H9 (cell line): ENCODE data around the gene ASIC3. TPM values are rescaled to one million over a fixed set of nuclear protein-coding genes. Genes with fewer than 3 reads are reported as not detected.

Experiments
- DNase-seq: peaks from one replicate; pipeline ENCODE4 v3.0.0-alpha.2; 2017
- H2AFZ ChIP-seq: one replicate; pipeline ENCODE4 v1.6.1; 2013; ENCODE audit warnings: mild to moderate bottlenecking, low read length, control low read depth, moderate library complexity
- H2AK5ac ChIP-seq: 2 replicates; pipeline ENCODE4 v1.6.1; 2013; ENCODE audit warnings: low read length, control low read depth, mixed read lengths; ENCODE audit not compliant: insufficient read length
- H2BK120ac ChIP-seq: one replicate; pipeline ENCODE4 v1.6.1; 2013; ENCODE audit warnings: low read depth, mild to moderate bottlenecking, low read length, control low read depth, inconsistent platforms; ENCODE audit not compliant: poor library complexity, severe bottlenecking
- H2BK12ac ChIP-seq: 2 replicates; pipeline ENCODE4 v1.6.1; 2013; ENCODE audit warnings: low read length, control low read depth, mixed read lengths, low read depth; ENCODE audit not compliant: insufficient read length
- H2BK15ac ChIP-seq: 2 replicates; pipeline ENCODE4 v1.6.1; 2013; ENCODE audit warnings: low read depth, low read length, control low read depth
- H2BK20ac ChIP-seq: one replicate; pipeline ENCODE4 v1.6.1; 2013; ENCODE audit warnings: low read depth, mild to moderate bottlenecking, low read length, control low read depth, inconsistent platforms; ENCODE audit not compliant: poor library complexity, severe bottlenecking
- H2BK5ac ChIP-seq: 2 replicates; pipeline ENCODE4 v1.6.1; 2013; ENCODE audit warnings: low read length, control low read depth, mixed read lengths; ENCODE audit not compliant: insufficient read length
- H3K14ac ChIP-seq: 2 replicates; pipeline ENCODE4 v1.6.1; 2013; ENCODE audit warnings: low read length, control low read depth; ENCODE audit not compliant: insufficient read depth
- H3K18ac ChIP-seq: 2 replicates; pipeline ENCODE4 v1.6.1; 2013; ENCODE audit warnings: low read depth, mild to moderate bottlenecking, mixed read lengths, low read length, control low read depth; ENCODE audit not compliant: insufficient read length
- H3K23ac ChIP-seq: 2 replicates; pipeline ENCODE4 v1.6.1; 2013; ENCODE audit warnings: low read length, control low read depth, mixed read lengths, low read depth; ENCODE audit not compliant: insufficient read length
- H3K23me2 ChIP-seq: 2 replicates; pipeline ENCODE4 v1.6.1; 2013; ENCODE audit warnings: low read depth, mild to moderate bottlenecking, mixed read lengths, low read length, control low read depth; ENCODE audit not compliant: insufficient read length, poor library complexity, severe bottlenecking
- H3K27ac ChIP-seq: 2 replicates; pipeline ENCODE4 v1.5.1; 2013; ENCODE audit warnings: low read length, control low read depth, mixed read lengths, low read depth; ENCODE audit not compliant: insufficient read length
- H3K27me3 ChIP-seq: 2 replicates; pipeline ENCODE4 v1.6.1; 2013; ENCODE audit warnings: low read length, control low read depth, inconsistent platforms; ENCODE audit not compliant: insufficient read depth
- H3K4ac ChIP-seq: 2 replicates; pipeline ENCODE4 v1.6.1; 2013; ENCODE audit warnings: low read depth, mild to moderate bottlenecking, control low read depth, inconsistent platforms, low read length, moderate library complexity
- H3K4me1 ChIP-seq: 2 replicates; pipeline ENCODE4 v1.6.1; 2013; ENCODE audit warnings: low read length, control low read depth, inconsistent platforms; ENCODE audit not compliant: insufficient read depth
- H3K4me2 ChIP-seq: 2 replicates; pipeline ENCODE4 v1.6.1; 2013; ENCODE audit warnings: low read length, control low read depth, mixed read lengths; ENCODE audit not compliant: insufficient read length, insufficient read depth
- H3K56ac ChIP-seq: 2 replicates; pipeline ENCODE4 v1.6.1; 2013; ENCODE audit warnings: low read depth, mild to moderate bottlenecking, mixed read lengths, low read length, control low read depth; ENCODE audit not compliant: insufficient read length
- H3K79me1 ChIP-seq: 2 replicates; pipeline ENCODE4 v1.6.1; 2013; ENCODE audit warnings: low read depth, mild to moderate bottlenecking, moderate library complexity, low read length, control low read depth, inconsistent platforms; ENCODE audit not compliant: insufficient read depth, poor library complexity, severe bottlenecking
- H3K79me2 ChIP-seq: 2 replicates; pipeline ENCODE4 v1.6.1; 2013; ENCODE audit warnings: low read length, control low read depth, inconsistent platforms; ENCODE audit not compliant: insufficient read depth
- H3K9ac ChIP-seq: 2 replicates; pipeline ENCODE4 v1.6.1; 2013; ENCODE audit warnings: low read length, control low read depth, mixed read lengths; ENCODE audit not compliant: insufficient read length; ENCODE audit errors: extremely low read depth
- H3K9me3 ChIP-seq: one replicate; pipeline ENCODE4 v1.6.1; 2013; ENCODE audit warnings: low read depth, low read length, inconsistent platforms; ENCODE audit not compliant: control insufficient read depth
- H3T11ph ChIP-seq: one replicate; pipeline ENCODE4 v1.6.1; 2013; ENCODE audit warnings: mild to moderate bottlenecking, low read length, control low read depth, inconsistent platforms
- H4K20me1 ChIP-seq: one replicate; pipeline ENCODE4 v1.6.1; 2013; ENCODE audit not compliant: control insufficient read depth, insufficient read length, insufficient read depth
- H4K5ac ChIP-seq: 2 replicates; pipeline ENCODE4 v1.6.1; 2013; ENCODE audit warnings: low read depth, mild to moderate bottlenecking, mixed read lengths, low read length, control low read depth; ENCODE audit not compliant: insufficient read length
- H4K8ac ChIP-seq: replicated peaks from 2 replicates; pipeline ENCODE4 v1.6.1; 2013; ENCODE audit warnings: low read length, control low read depth, mixed read lengths, low read depth; ENCODE audit not compliant: insufficient read length
- H4K91ac ChIP-seq: 2 replicates; pipeline ENCODE4 v1.6.1; 2013; ENCODE audit warnings: low read depth, mild to moderate bottlenecking, moderate library complexity, mixed read lengths, low read length, control low read depth; ENCODE audit not compliant: insufficient read length
- H3K27ac Mint-ChIP-seq, 3 experiments: 2 replicates in 2 of 3; 3 replicates in 1 of 3; pipeline ENCODE4 v1.8.0; 2020 to 2021; ENCODE audit warnings: mixed read lengths in 3 of 3, mild to moderate bottlenecking in 1 of 3, moderate library complexity in 1 of 3
- H3K27me3 Mint-ChIP-seq: 2 replicates; pipeline ENCODE4 v1.8.0; 2021; ENCODE audit warnings: low read depth, mild to moderate bottlenecking, moderate library complexity, mixed read lengths
- H3K36me3 Mint-ChIP-seq, 3 experiments: 2 replicates in 2 of 3; 3 replicates in 1 of 3; pipeline ENCODE4 v1.8.0; 2020 to 2021; ENCODE audit warnings: low read depth in 3 of 3, mixed read lengths in 3 of 3; ENCODE audit not compliant: insufficient read depth in 1 of 3
- H3K4me1 Mint-ChIP-seq, 2 experiments: 2 replicates each; pipeline ENCODE4 v1.8.0; 2020; ENCODE audit warnings: mixed read lengths in 2 of 2
- H3K4me3 Mint-ChIP-seq, 2 experiments: 2 replicates in 1 of 2; 3 replicates in 1 of 2; pipeline ENCODE4 v1.8.0; 2020 to 2021; ENCODE audit warnings: mild to moderate bottlenecking in 2 of 2, mixed read lengths in 2 of 2, moderate library complexity in 1 of 2
- H3K9me3 Mint-ChIP-seq, 2 experiments: 2 replicates in 1 of 2; 3 replicates in 1 of 2; pipeline ENCODE4 v1.8.0; 2020; ENCODE audit warnings: mild to moderate bottlenecking in 2 of 2, mixed read lengths in 2 of 2, moderate library complexity in 1 of 2
- WGBS: extraction: QIAGEN DNeasy Blood & Tissue Kit; methylation state at CpG from one replicate; pipeline ENCODE4 v1.1.7; 2013; ENCODE audit warnings: missing lambda C conversion rate, low lambda C conversion rate, mixed read lengths; ENCODE audit not compliant: insufficient read length; ENCODE audit errors: extremely low coverage; 5-methylcytosine and 5-hydroxymethylcytosine counted together
- total RNA-seq: library from RNA; stranded (reverse); gene quantifications from 2 replicates; pipeline ENCODE4 v1.2.1, GENCODE V29; 2021
- TF ChIP-seq, protein P1 (sequence below): fragments of 200-600 bp; sonication (generic); conservative IDR thresholded peaks from 3 replicates; pipeline ENCODE4 v1.8.0; 2021; ENCODE audit warnings: antibody characterized with exemption, mild to moderate bottlenecking

ASIC3 gene
- total RNA-seq, 1 experiment from 2014 or later, result 1.7 TPM

DNA sequence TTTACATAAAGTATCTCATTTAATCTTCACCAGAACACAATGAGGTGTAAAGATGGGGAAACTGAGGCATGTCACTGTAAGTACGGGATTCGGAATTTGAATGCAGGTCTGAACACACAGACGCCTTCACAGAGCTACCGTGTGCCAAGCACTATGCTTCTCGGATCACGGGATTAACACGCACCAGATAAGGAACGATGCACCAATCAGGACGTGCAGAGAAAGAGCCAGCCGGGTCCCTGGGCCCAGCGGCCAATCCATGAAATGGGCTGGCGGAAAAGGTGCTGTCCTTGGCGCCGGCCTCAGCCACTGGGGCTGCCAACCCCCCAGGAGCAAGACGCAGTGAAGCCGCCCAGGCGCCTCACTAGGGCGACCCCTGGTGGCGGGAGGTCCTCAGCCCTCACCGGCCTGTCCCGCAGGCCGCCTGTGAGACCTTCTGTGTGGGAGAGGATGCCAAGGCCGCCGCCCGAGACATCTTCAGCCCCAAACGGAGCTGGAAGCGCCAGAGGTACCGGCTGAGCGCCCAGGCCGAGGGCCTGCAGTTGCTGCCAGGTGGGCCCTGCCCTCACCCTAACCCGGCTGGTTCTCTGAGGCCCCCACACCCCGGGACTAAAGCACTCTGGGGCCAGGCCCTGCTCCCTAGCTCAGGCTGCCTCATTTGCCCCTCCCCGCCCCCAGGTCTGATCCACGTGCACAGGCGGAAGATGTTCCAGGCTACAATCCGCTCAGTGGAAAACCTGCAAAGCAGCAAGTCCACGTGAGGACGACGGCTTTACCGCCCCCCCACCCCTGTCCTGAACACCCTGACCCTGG is 39.6 kb upstream of the ASIC3 start:
- Histone ChIP-seq H4K91ac (no peak overlapping the region), H4K20me1 (no peaks in the 10 kb centered on the region), H3K79me1 (no peaks in the 10 kb centered on the region), H3K27ac (no peak overlapping the region), H3K23me2 (peaks cover 8% of the 10 kb centered on the region), H3K9ac (no peak overlapping the region), H2BK12ac (no peak overlapping the region), H2AFZ (no peak overlapping the region), H3K4me2 (peak overlapping the region; percentile 11), H2BK5ac (no peak overlapping the region), H2BK120ac (no peak overlapping the region), H3K4ac (no peak overlapping the region), H3K27me3 (no peaks in the 10 kb centered on the region), H3K4me1 (peaks cover 4% of the 10 kb centered on the region; the same call in 1 of the 2 replicates), H3K9me3 (no peaks in the 10 kb centered on the region), H2AK5ac (no peak overlapping the region), H3K18ac (peak overlapping the region; percentile 7), H2BK20ac (no peak overlapping the region), H3T11ph (no peak overlapping the region), H3K14ac (no peak overlapping the region), H3K79me2 (no peaks in the 10 kb centered on the region), H3K23ac (no peak overlapping the region), H3K56ac (no peak overlapping the region), H2BK15ac (no peak overlapping the region), H4K8ac (no peak overlapping the region), H4K5ac (no peak overlapping the region)
- H3K36me3 Mint-ChIP-seq, result peaks cover 0 to 1% (median 0%) of the 10 kb centered on the region in 3 experiments; a peak in 1 of 7 replicates
- peak; percentile 94 for DNase-seq
- H3K4me3 Mint-ChIP-seq, result peak overlapping the region; percentile 38 to 41; a peak in 3 of 5 replicates
- TF ChIP-seq, protein P1, sequence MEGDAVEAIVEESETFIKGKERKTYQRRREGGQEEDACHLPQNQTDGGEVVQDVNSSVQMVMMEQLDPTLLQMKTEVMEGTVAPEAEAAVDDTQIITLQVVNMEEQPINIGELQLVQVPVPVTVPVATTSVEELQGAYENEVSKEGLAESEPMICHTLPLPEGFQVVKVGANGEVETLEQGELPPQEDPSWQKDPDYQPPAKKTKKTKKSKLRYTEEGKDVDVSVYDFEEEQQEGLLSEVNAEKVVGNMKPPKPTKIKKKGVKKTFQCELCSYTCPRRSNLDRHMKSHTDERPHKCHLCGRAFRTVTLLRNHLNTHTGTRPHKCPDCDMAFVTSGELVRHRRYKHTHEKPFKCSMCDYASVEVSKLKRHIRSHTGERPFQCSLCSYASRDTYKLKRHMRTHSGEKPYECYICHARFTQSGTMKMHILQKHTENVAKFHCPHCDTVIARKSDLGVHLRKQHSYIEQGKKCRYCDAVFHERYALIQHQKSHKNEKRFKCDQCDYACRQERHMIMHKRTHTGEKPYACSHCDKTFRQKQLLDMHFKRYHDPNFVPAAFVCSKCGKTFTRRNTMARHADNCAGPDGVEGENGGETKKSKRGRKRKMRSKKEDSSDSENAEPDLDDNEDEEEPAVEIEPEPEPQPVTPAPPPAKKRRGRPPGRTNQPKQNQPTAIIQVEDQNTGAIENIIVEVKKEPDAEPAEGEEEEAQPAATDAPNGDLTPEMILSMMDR, result peak; percentile 99
- H3K9me3 Mint-ChIP-seq, result no peaks in the 10 kb centered on the region
- peaks cover 21 to 42% of the 10 kb centered on the region in 2 experiments for H3K4me1 Mint-ChIP-seq
- peaks cover 24% of the 10 kb centered on the region for H3K27me3 Mint-ChIP-seq
- no peak overlapping the region; a peak in 1 of 7 replicates for H3K27ac Mint-ChIP-seq
- no CpG with 5 or more reads among the region's 40 CpGs for WGBS
